Smooth muscle cell (in vitro differentiated cells): Measurements from ENCODE around the gene TPT1. TPM values are rescaled to one million over a fixed set of nuclear protein-coding genes. Genes with fewer than 3 reads are reported as not detected.

Source experiments
- DNase-seq: peaks from one replicate; lab custom pipeline; 2025; ENCODE audit not compliant: unreplicated experiment; lab: John Stamatoyannopoulos, UW
- H2AFZ ChIP-seq: fragments of 200-600 bp; sonication (generic); 2 replicates; pipeline ENCODE4 v1.6.0; 2016; ENCODE audit warnings: antibody characterized with exemption, low read depth, mild to moderate bottlenecking
- H3F3A ChIP-seq: fragments of 200-600 bp; sonication (generic); 2 replicates; pipeline ENCODE4 v1.6.0; 2017; ENCODE audit warnings: antibody characterized with exemption, low read depth
- H3K27ac ChIP-seq: fragments of 200-600 bp; sonication (generic); 2 replicates; pipeline ENCODE4 v1.5.1; 2016; ENCODE audit warnings: low read depth, mild to moderate bottlenecking
- H3K27me3 ChIP-seq: fragments of 200-600 bp; sonication (generic); 2 replicates; pipeline ENCODE4 v1.6.1; 2016; ENCODE audit warnings: low read depth, mild to moderate bottlenecking
- H3K36me3 ChIP-seq: fragments of 200-600 bp; sonication (generic); 2 replicates; pipeline ENCODE4 v1.5.1; 2016; ENCODE audit warnings: low read depth
- H3K4me1 ChIP-seq: fragments of 200-600 bp; sonication (generic); 2 replicates; pipeline ENCODE4 v1.5.1; 2016; ENCODE audit warnings: low read depth
- H3K4me2 ChIP-seq: fragments of 200-600 bp; sonication (generic); 2 replicates; pipeline ENCODE4 v1.6.0; 2016; ENCODE audit warnings: mild to moderate bottlenecking
- H3K4me3 ChIP-seq: fragments of 200-600 bp; sonication (generic); 2 replicates; pipeline ENCODE4 v1.5.1; 2016; ENCODE audit warnings: mild to moderate bottlenecking
- H3K79me2 ChIP-seq: fragments of 200-600 bp; sonication (generic); 2 replicates; pipeline ENCODE4 v1.6.0; 2016; ENCODE audit warnings: low read depth, mild to moderate bottlenecking
- H3K9ac ChIP-seq: fragments of 200-600 bp; sonication (generic); 2 replicates; pipeline ENCODE4 v1.6.0; 2016; ENCODE audit warnings: low read depth
- H3K9me3 ChIP-seq: fragments of 200-600 bp; sonication (generic); replicated peaks from 2 replicates; pipeline ENCODE4 v1.5.1; 2016; ENCODE audit warnings: low read depth
- H4K20me1 ChIP-seq: fragments of 200-600 bp; sonication (generic); 2 replicates; pipeline ENCODE4 v1.6.0; 2016; ENCODE audit warnings: low read depth
- WGBS: methylation state at CpG from one replicate; pipeline ENCODE4 v1.1.7; 2016; ENCODE audit warnings: low lambda C conversion rate; 5-methylcytosine and 5-hydroxymethylcytosine counted together
- polyA plus RNA-seq: library from polyadenylated mRNA; unstranded; fragments of >200 nt; fragmentation: Nextera tagmentation; extraction: Ambion mirVana; gene quantifications from 2 replicates; pipeline ENCODE4 v1.2.1, GENCODE V29; 2016
- total RNA-seq: library from RNA; depleted of rRNA; stranded (reverse); fragments of >200 nt; gene quantifications from 2 replicates; pipeline ENCODE4 v1.2.3, GENCODE V29; 2014
- TF ChIP-seq, protein P1 (sequence below): fragments of 200-600 bp; sonication (generic); IDR thresholded peaks from 2 replicates; pipeline ENCODE4 v1.5.1; 2017; ENCODE audit warnings: borderline replicate concordance, mild to moderate bottlenecking, antibody characterized with exemption; ENCODE audit not compliant: insufficient read depth, poor library complexity, severe bottlenecking

TPT1 gene
- total and polyA plus RNA-seq, 2 experiments from 2014 or later = 1,031 to 3,918 TPM

DNA sequence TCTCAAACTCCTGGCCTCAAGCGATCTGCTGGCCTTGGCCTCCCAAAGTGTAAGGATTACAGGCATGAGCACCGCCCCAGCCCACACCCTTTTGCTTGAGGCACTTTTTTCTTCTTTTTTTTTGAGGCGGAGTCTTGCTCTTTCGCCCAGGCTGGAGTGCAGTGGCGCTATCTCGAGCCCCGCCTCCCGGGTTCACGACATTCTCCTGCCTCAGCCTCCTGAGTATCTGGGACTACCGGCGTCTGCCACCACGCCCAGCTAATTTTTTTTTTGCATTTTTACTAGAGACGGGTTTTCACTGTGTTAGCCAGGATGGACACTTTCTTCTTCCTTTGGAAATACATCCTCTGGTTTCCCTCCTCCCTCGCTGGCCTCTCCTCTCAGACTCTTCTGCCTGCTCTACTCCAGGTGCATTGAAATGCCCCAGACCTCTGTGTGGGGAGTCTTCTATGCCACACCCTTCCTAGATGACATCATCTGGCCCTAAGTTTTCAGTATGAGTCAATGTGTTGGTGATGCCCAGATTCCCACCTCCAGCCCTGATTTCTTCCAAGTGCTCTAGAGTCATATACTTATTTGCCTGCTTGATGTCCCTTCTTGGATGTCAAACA, 20.7 kb upstream of the TPT1 start:
- Histone ChIP-seq H3K4me3 (no peak overlapping the region), H3K79me2 (no peaks in the 10 kb centered on the region), H4K20me1 (no peaks in the 10 kb centered on the region), H3K27me3 (no peaks in the 10 kb centered on the region), H3F3A (no peaks in the 10 kb centered on the region), H3K9me3 (no peaks in the 10 kb centered on the region), H2AFZ (no peak overlapping the region), H3K36me3 (peaks cover 3% of the 10 kb centered on the region), H3K4me2 (no peak overlapping the region), H3K4me1 (no peaks in the 10 kb centered on the region), H3K9ac (no peak overlapping the region), H3K27ac (no peak overlapping the region)
- no peak for DNase-seq
- WGBS = 94% methylated on average over 14 of the region's 14 CpGs
- TF ChIP-seq, protein P1, sequence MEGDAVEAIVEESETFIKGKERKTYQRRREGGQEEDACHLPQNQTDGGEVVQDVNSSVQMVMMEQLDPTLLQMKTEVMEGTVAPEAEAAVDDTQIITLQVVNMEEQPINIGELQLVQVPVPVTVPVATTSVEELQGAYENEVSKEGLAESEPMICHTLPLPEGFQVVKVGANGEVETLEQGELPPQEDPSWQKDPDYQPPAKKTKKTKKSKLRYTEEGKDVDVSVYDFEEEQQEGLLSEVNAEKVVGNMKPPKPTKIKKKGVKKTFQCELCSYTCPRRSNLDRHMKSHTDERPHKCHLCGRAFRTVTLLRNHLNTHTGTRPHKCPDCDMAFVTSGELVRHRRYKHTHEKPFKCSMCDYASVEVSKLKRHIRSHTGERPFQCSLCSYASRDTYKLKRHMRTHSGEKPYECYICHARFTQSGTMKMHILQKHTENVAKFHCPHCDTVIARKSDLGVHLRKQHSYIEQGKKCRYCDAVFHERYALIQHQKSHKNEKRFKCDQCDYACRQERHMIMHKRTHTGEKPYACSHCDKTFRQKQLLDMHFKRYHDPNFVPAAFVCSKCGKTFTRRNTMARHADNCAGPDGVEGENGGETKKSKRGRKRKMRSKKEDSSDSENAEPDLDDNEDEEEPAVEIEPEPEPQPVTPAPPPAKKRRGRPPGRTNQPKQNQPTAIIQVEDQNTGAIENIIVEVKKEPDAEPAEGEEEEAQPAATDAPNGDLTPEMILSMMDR = no peak

DNA sequence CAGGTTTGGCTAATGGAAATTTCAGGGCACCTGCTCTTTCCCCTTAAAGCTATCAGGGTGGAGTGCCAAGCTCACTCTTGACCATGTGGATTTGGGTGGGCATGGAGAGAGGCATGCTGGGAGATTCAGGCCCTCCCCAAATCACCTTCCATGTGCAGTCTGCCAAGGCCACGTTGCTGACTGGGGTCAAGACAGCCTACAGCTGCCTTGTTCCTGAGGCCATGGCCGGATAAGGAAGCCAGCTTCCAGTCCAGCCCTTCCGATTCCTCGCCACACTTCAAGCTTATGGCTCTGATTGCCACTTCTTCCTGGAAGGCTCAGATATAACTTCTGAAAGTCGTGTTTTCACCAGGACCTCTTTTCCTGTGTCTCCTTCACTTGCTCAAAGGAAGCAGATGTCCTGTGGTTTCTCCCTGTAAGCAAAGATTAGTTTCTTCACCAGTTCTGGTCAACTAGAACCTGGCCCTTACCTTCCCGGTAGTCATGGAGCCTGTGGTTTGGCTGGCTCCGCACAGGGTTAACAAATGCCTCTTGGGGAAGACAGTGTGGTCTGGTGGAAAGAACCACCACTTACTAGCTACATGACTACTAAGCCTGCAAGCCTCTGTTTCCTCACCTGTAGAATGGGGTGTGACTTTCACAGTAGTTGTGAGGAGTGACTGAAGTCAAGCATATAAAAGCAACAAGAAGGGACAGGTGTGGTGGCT, 16.1 kb upstream of the TPT1 start:
- peaks cover 3% of the 10 kb centered on the region for H3K36me3 ChIP-seq
- H3K4me3 ChIP-seq = no peak overlapping the region
- 95% methylated on average over 7 of the region's 7 CpGs for WGBS
- no peaks in the 10 kb centered on the region for H4K20me1 ChIP-seq
- H3K9me3 ChIP-seq = no peaks in the 10 kb centered on the region
- TF ChIP-seq, protein P1 = no peak
- H3K4me1 ChIP-seq = no peaks in the 10 kb centered on the region
- no peak overlapping the region for H3K9ac ChIP-seq
- no peaks in the 10 kb centered on the region for H3F3A ChIP-seq
- no peaks in the 10 kb centered on the region for H3K27me3 ChIP-seq
- H3K79me2 ChIP-seq = peaks cover 3% of the 10 kb centered on the region
- no peak overlapping the region for H3K4me2 ChIP-seq
- no peak for DNase-seq
- no peak overlapping the region for H2AFZ ChIP-seq
- H3K27ac ChIP-seq = no peak overlapping the region

DNA sequence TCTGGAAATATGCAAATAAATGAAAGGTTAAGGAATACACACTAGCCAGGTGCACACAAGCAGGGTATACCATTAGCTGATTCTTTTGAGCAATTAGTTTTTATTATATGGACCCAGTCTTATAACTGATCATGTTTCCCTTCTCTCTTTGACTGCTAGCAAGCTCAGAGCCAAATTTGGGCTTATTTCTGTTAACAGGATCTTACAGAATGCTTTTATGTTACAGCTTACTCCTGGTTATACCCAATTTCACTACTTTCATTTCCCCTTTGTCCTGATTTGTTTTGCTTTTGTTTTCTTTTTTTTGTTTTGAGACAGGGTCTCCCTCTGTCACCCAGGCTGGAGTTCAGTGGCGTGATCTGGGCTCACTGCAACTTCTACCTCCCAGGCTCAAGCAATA, 12.9 kb upstream of the TPT1 start:
- Histone ChIP-seq H3K4me1 (no peaks in the 10 kb centered on the region), H3K9ac (no peak overlapping the region), H3K27ac (no peak overlapping the region), H3K79me2 (peaks cover 11% of the 10 kb centered on the region), H3K4me2 (no peak overlapping the region), H3F3A (no peaks in the 10 kb centered on the region), H3K4me3 (no peak overlapping the region), H3K9me3 (no peaks in the 10 kb centered on the region), H3K36me3 (no peaks in the 10 kb centered on the region), H2AFZ (no peak overlapping the region), H3K27me3 (no peaks in the 10 kb centered on the region), H4K20me1 (no peaks in the 10 kb centered on the region)
- DNase-seq = no peak
- TF ChIP-seq, protein P1 = no peak
- WGBS = 100% methylated on average over 1 of the region's 1 CpG

DNA sequence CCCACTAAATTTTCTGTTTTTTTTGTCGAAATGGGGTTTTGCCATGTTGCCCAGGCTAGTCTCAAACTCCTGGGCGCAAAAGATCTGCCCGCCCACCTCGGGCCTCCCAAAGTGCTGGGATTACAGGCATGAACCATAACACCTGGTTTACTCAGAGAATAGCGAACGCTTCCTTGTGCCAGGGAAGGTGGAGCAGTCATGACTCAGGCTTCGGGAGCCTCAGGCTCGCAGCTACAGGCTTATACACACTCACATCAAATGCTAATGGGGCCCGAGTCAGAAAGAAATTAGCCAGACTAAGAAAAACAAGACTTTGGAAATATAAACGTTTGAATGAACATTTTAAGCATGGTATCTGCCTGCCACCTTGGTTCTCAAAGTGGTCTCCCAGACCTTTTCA, 11.0 kb upstream of the TPT1 start:
- Histone ChIP-seq H3K9ac (no peak overlapping the region), H3K4me3 (no peak overlapping the region), H3K9me3 (no peaks in the 10 kb centered on the region), H4K20me1 (no peaks in the 10 kb centered on the region), H2AFZ (no peak overlapping the region), H3K4me2 (no peak overlapping the region), H3F3A (no peaks in the 10 kb centered on the region), H3K27ac (no peak overlapping the region), H3K36me3 (no peaks in the 10 kb centered on the region), H3K79me2 (peaks cover 11% of the 10 kb centered on the region), H3K27me3 (no peaks in the 10 kb centered on the region), H3K4me1 (no peaks in the 10 kb centered on the region)
- 86% methylated on average over 10 of the region's 10 CpGs for WGBS
- no peak for DNase-seq
- TF ChIP-seq, protein P1 = no peak
